Measurements from ENCODE around the gene PCSK1N. TPM values are rescaled to one million over a fixed set of nuclear protein-coding genes. Genes with fewer than 3 reads are reported as not detected.

The PCSK1N gene, protein sequence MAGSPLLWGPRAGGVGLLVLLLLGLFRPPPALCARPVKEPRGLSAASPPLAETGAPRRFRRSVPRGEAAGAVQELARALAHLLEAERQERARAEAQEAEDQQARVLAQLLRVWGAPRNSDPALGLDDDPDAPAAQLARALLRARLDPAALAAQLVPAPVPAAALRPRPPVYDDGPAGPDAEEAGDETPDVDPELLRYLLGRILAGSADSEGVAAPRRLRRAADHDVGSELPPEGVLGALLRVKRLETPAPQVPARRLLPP
- total RNA-seq (ENCODE audit: low replicate concordance) = 0.15 and 0.23 TPM in 2 replicates

GRCh38 chrX:48835524-48836329, at the start of gene PCSK1N:
Gene PCSK1N, minus strand, starts transcription at chrX:48835610. Its CDS starts 78 bp downstream, at chrX:48835532.

DNA sequence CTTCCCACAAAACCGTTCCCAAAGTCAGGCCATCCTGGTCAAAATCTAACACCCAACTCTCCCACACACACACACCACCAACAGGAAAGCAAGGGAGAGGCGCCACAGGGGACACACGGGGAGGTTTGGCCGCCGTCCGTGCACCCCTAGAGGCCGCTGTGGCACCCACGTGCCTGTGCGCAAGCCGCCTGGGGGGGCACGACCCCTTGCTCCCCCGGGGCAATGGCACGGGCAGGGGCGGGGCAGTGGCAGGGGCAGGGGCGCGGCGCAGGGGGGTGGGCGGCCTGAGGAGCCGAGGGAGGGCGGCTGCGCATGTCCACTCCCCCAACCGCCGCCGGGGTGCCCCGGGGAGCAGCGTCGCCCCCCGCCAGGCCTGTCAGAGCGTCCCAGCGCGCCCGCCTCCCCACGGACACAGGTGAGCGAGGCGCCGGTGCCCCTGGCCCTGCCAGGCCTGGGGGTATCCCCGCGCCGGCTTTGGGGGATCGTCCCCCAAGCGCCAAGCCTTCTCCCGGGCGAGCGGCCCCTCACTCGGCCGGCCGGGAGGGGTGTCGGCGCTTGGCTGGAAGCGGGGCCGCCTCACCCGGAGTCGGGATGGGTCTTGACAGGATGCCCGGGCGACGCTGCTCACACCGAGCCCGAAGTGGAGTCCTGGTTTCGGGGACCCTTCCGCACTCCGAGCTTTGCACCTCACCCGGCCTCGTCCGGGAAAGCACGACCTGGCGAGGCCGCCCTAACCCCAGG, 9.1 kb downstream of the PCSK1N start, which contains the start of gene ERAS:
Gene ERAS (plus strand): TSS at position 379 of the 741 bp plus-strand sequence. CDS start 2,611 bp downstream, outside the sequence.

DNA sequence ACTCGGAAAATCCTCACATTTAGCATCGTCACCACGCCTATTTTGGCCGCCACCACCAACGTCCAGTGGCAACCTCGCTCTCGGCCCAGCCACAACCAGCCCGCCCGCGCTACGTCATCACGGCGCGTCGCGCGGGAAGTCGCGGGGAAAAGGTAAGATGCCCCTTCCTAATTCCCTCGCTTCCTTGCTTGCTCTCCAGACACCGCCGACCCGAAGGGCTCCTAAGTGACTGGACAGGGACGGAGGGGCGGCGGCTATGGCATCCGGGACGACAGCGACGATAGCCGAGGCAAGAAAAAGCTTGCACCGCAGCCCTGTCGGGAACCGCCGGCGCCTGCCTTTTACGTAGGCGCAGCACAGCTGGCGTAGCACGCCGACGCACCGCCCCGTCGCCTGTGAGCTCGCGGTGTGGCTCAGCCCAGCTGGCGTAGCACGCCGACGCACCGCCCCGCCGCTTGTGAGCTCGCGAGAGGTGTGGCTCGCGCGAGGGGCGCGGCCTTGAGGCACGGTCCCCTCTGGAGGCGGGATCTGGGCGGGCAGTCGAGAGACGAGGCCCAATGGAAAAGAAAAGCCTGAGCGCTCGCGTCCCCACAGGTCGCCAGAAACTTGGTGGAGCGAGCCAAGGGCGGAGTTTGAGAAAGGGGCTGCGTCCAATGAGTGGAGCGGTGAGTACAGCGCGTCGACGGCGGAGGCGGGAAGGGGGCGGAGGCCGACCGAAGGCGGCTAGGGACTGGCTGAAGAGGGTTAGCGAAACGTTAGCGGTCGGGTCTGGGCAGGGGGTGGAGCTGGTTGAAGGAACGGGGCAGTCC, 33.9 kb downstream of the PCSK1N start, which contains the start of gene HDAC6:
Gene HDAC6 (plus strand): TSS at position 788 of the 809 bp plus-strand sequence. CDS start 626 bp downstream, outside the sequence.

GRCh38 chrX:48786341-48786800, 49.0 kb downstream of the PCSK1N start, which contains the start of gene GATA1:
Gene GATA1, plus strand, starts transcription at chrX:48786590. Its CDS starts 4,520 bp downstream, at chrX:48791110.

Other genes starting within 250 kb of the PCSK1N start
- gene WDR13, start 238.1 kb downstream of the PCSK1N start, total RNA-seq (ENCODE audit: low replicate concordance) = 170 and 335 TPM in 2 replicates
- gene WAS, start 151.8 kb downstream of the PCSK1N start, total RNA-seq (ENCODE audit: low replicate concordance) = 0.23 TPM in 1 of 2 replicates, not detected in the other
- 0.59 and 2.5 TPM in 2 replicates for gene SUV39H1, start 138.9 kb downstream of the PCSK1N start, total RNA-seq (ENCODE audit: low replicate concordance)
- gene GLOD5, start 73.9 kb downstream of the PCSK1N start, total RNA-seq (ENCODE audit: low replicate concordance) = not detected in 2 replicates
- gene GATA1, start 49.0 kb downstream of the PCSK1N start, total RNA-seq (ENCODE audit: low replicate concordance) = not detected in 2 replicates
- 21.8 and 25.6 TPM in 2 replicates for gene HDAC6, start 33.5 kb downstream of the PCSK1N start, total RNA-seq (ENCODE audit: low replicate concordance)
- gene ERAS, start 9.1 kb downstream of the PCSK1N start, total RNA-seq (ENCODE audit: low replicate concordance) = not detected in 2 replicates
- gene TIMM17B, start 62.2 kb upstream of the PCSK1N start, total RNA-seq (ENCODE audit: low replicate concordance) = 9.0 and 34.8 TPM in 2 replicates
- gene PQBP1, start 62.3 kb upstream of the PCSK1N start, total RNA-seq (ENCODE audit: low replicate concordance) = 77.9 and 169 TPM in 2 replicates
- 7.8 and 17.3 TPM in 2 replicates for gene SLC35A2, start 76.0 kb upstream of the PCSK1N start, total RNA-seq (ENCODE audit: low replicate concordance)
- gene PIM2, start 83.4 kb upstream of the PCSK1N start, total RNA-seq (ENCODE audit: low replicate concordance) = 2.3 and 3.0 TPM in 2 replicates
- gene OTUD5, start 122.0 kb upstream of the PCSK1N start, total RNA-seq (ENCODE audit: low replicate concordance) = 33.3 and 34.9 TPM in 2 replicates
- gene KCND1, start 136.2 kb upstream of the PCSK1N start, total RNA-seq (ENCODE audit: low replicate concordance) = 0.45 and 0.59 TPM in 2 replicates
- gene GRIPAP1, start 166.7 kb upstream of the PCSK1N start, total RNA-seq (ENCODE audit: low replicate concordance) = 27.9 and 28.1 TPM in 2 replicates
- gene TFE3, start 207.7 kb upstream of the PCSK1N start, total RNA-seq (ENCODE audit: low replicate concordance) = 19.7 and 47.7 TPM in 2 replicates
- gene CCDC120, start 223.4 kb upstream of the PCSK1N start, total RNA-seq (ENCODE audit: low replicate concordance) = under 0.01 and 0.38 TPM in 2 replicates
- 5.9 and 7.7 TPM in 2 replicates for gene PRAF2, start 238.4 kb upstream of the PCSK1N start, total RNA-seq (ENCODE audit: low replicate concordance)
- gene WDR45, start 244.3 kb upstream of the PCSK1N start, total RNA-seq (ENCODE audit: low replicate concordance) = 35.6 and 46.3 TPM in 2 replicates